Esophagus muscularis mucosa (tissue), 4 donors: ENCODE data around the gene CALB2. TPM values are rescaled to one million over a fixed set of nuclear protein-coding genes. Genes with fewer than 3 reads are reported as not detected.

Experiments
- DNase-seq: peaks from one replicate; pipeline ENCODE4 v3.0.0-alpha.2; 2017; ENCODE audit errors: extremely low spot score
- H3K27ac ChIP-seq, 4 donors: fragments of 200-600 bp; sonication (generic); replicated peaks in 1 of 4; 1 replicate in 3 of 4; 2 replicates in 1 of 4; pipeline ENCODE4 v1.5.1; 2016 to 2019; ENCODE audit warnings: mild to moderate bottlenecking in 1 of 4
- H3K27me3 ChIP-seq, 4 donors: fragments of 200-600 bp; sonication (generic); one replicate each; pipeline versions ENCODE4 v1.5.1 to v1.6.0; 2016 to 2019
- H3K36me3 ChIP-seq, 4 donors: fragments of 200-600 bp; sonication (generic); one replicate each; pipeline ENCODE4 v1.5.1; 2016 to 2019
- H3K4me1 ChIP-seq, 4 donors: fragments of 200-600 bp; sonication (generic); one replicate each; pipeline ENCODE4 v1.5.1; 2016 to 2019
- H3K4me3 ChIP-seq, 4 donors: fragments of 200-600 bp; sonication (generic); 1 replicate in 2 of 4; 2 replicates in 2 of 4; pipeline ENCODE4 v1.5.1; 2016 to 2019; ENCODE audit warnings: mild to moderate bottlenecking in 4 of 4, moderate library complexity in 1 of 4
- H3K9me3 ChIP-seq, 4 donors: fragments of 200-600 bp; sonication (generic); 1 replicate in 3 of 4; 2 replicates in 1 of 4; pipeline ENCODE4 v1.5.1; 2016 to 2019
- CTCF ChIP-seq, 3 experiments: fragments of 200-600 bp in 2 of 3; fragments of 450-650 bp in 1 of 3; sonication (generic) in 2 of 3; IDR thresholded peaks; one replicate each; pipeline ENCODE4 v1.5.1; 2017 to 2019; ENCODE audit warnings: antibody characterized with exemption in 3 of 3, mild to moderate bottlenecking in 2 of 3, moderate library complexity in 1 of 3
- EP300 ChIP-seq: sonication (generic); formaldehyde crosslinking; IDR thresholded peaks from one replicate; pipeline ENCODE4 v1.6.1; 2017; ENCODE audit warnings: antibody characterized with exemption
- POLR2A ChIP-seq: fragments of 450-650 bp; IDR thresholded peaks from one replicate; pipeline ENCODE4 v1.6.1; 2017; ENCODE audit warnings: antibody characterized with exemption, moderate library complexity, mild to moderate bottlenecking, low read depth
- POLR2AphosphoS5 ChIP-seq, 2 donors: sonication (generic); formaldehyde crosslinking; IDR thresholded peaks; one replicate each; pipeline ENCODE4 v1.6.1; 2017; ENCODE audit warnings: antibody characterized with exemption in 2 of 2
- WGBS: methylation state at CpG from one replicate; pipeline ENCODE4 v1.1.5; 2018; 5-methylcytosine and 5-hydroxymethylcytosine counted together
- intact Hi-C: fragments of 100-400 bp; cut with DNase I; formaldehyde crosslinking; loops from one replicate; pipeline ENCODE4 v1.15.1; 2023
- total RNA-seq, 4 donors: library from RNA; depleted of rRNA; stranded (reverse); fragments of >200 nt; gene quantifications; one replicate each; pipeline versions ENCODE4 v1.1.0 to v1.2.1, GENCODE V29; 2016

The CALB2 gene
- total RNA-seq, 4 donors from 2014 or later: 0.71 to 3.6 (median 2.4) TPM

GRCh38 chr16:71430744-71431143 is 72.2 kb downstream of the CALB2 start:
- Histone ChIP-seq H3K4me3 (no peak overlapping the region), H3K36me3 (no peaks in the 10 kb centered on the region), H3K9me3 (peaks cover 0 to 8% (median 2%) of the 10 kb centered on the region in 4 donors), H3K27me3 (peaks cover 0 to 58% (median 7%) of the 10 kb centered on the region in 4 donors), H3K4me1 (peaks cover 0 to 4% (median 0%) of the 10 kb centered on the region in 4 donors), H3K27ac (no peak overlapping the region)
- TF ChIP-seq EP300 (no peak), POLR2AphosphoS5 (IDR thresholded peaks at IDR 0.05) (no peak), CTCF (IDR thresholded peaks at IDR 0.05) (no peak), POLR2A (no peak)
- intact Hi-C loops: no loop called here
- no peak for DNase-seq
- WGBS: 77% methylated on average over 6 of the region's 6 CpGs

GRCh38 chr16:71431176-71431575 is 72.7 kb downstream of the CALB2 start:
- Histone ChIP-seq H3K4me1 (peaks cover 0 to 1% (median 0%) of the 10 kb centered on the region in 4 donors), H3K9me3 (peaks cover 0 to 8% (median 2%) of the 10 kb centered on the region in 4 donors), H3K27me3 (peaks cover 0 to 58% (median 3%) of the 10 kb centered on the region in 4 donors), H3K4me3 (no peak overlapping the region), H3K36me3 (no peaks in the 10 kb centered on the region), H3K27ac (no peak overlapping the region)
- TF ChIP-seq POLR2A (no peak), EP300 (no peak), POLR2AphosphoS5 (IDR thresholded peaks at IDR 0.05) (no peak)
- intact Hi-C loops: no loop called here
- 89% methylated on average over 14 of the region's 14 CpGs for WGBS
- no peak for DNase-seq

- DNase-seq: no peak
- no peak for TF ChIP-seq CTCF (IDR thresholded peaks at IDR 0.05)
- no peak for TF ChIP-seq POLR2A
- no peak for TF ChIP-seq EP300
- TF ChIP-seq POLR2AphosphoS5 (IDR thresholded peaks at IDR 0.05): no peak
- no peaks in the 10 kb centered on the region for H3K4me1 ChIP-seq
- no peaks in the 10 kb centered on the region for H3K36me3 ChIP-seq
- no peak overlapping the region for H3K4me3 ChIP-seq
- 92% methylated on average over 9 of the region's 9 CpGs for WGBS
- peaks cover 0 to 8% (median 2%) of the 10 kb centered on the region in 4 donors for H3K9me3 ChIP-seq
- intact Hi-C loops: no loop called here
- H3K27me3 ChIP-seq: peaks cover 0 to 56% (median 0%) of the 10 kb centered on the region in 4 donors
- no peak overlapping the region for H3K27ac ChIP-seq
Observed at GRCh38 chr16:71431991-71432390, 73.5 kb downstream of the CALB2 start.

GRCh38 chr16:71432906-71433305 is 74.4 kb downstream of the CALB2 start:
- Histone ChIP-seq H3K4me3 (no peak overlapping the region), H3K4me1 (no peaks in the 10 kb centered on the region), H3K36me3 (no peaks in the 10 kb centered on the region), H3K27me3 (peaks cover 0 to 53% (median 0%) of the 10 kb centered on the region in 4 donors), H3K9me3 (peaks cover 0 to 8% (median 0%) of the 10 kb centered on the region in 4 donors), H3K27ac (no peak overlapping the region)
- 90% methylated on average over 2 of the region's 6 CpGs for WGBS
- TF ChIP-seq POLR2AphosphoS5 (IDR thresholded peaks at IDR 0.05) (no peak), CTCF (IDR thresholded peaks at IDR 0.05) (no peak), EP300 (no peak)
- no peak for DNase-seq
- intact Hi-C loops: no loop called here

GRCh38 chr16:71436473-71436872 is 78.0 kb downstream of the CALB2 start:
- peaks cover 0 to 6% (median 2%) of the 10 kb centered on the region in 4 donors for H3K9me3 ChIP-seq
- no peak overlapping the region for H3K4me3 ChIP-seq
- H3K27ac ChIP-seq: no peak overlapping the region
- WGBS: 84% methylated on average over 7 of the region's 7 CpGs
- DNase-seq: no peak
- peaks cover 0 to 52% (median 0%) of the 10 kb centered on the region in 4 donors for H3K27me3 ChIP-seq
- no peaks in the 10 kb centered on the region for H3K4me1 ChIP-seq
- intact Hi-C loops: no loop called here
- H3K36me3 ChIP-seq: no peaks in the 10 kb centered on the region
- TF ChIP-seq POLR2AphosphoS5 (IDR thresholded peaks at IDR 0.05): no peak

- DNase-seq: no peak
- Histone ChIP-seq H3K4me3 (no peak overlapping the region), H3K27ac (no peak overlapping the region), H3K9me3 (peaks cover 0 to 36% (median 20%) of the 10 kb centered on the region in 4 donors), H3K27me3 (peaks cover 0 to 50% (median 0%) of the 10 kb centered on the region in 4 donors), H3K4me1 (no peaks in the 10 kb centered on the region), H3K36me3 (no peaks in the 10 kb centered on the region)
- TF ChIP-seq CTCF (IDR thresholded peaks at IDR 0.05): no peak
- TF ChIP-seq POLR2AphosphoS5 (IDR thresholded peaks at IDR 0.05): no peak
- TF ChIP-seq EP300: no peak
- TF ChIP-seq POLR2A: no peak
- 31% methylated on average over 3 of the region's 3 CpGs for WGBS
- intact Hi-C loops: no loop called here
Observed at GRCh38 chr16:71439523-71439922, 81.0 kb downstream of the CALB2 start.
